H1 (cell line): Measurements from ENCODE around the gene FRS2. TPM values are rescaled to one million over a fixed set of nuclear protein-coding genes. Genes with fewer than 3 reads are reported as not detected.

Experiments
- CTCF ChIA-PET: fragments of 300-600 bp; sonication (Branson Sonifier 250); formaldehyde crosslinking; loops from one replicate; lab custom pipeline; 2021; ENCODE audit not compliant: partially characterized antibody; lab: Charles Lee
- POLR2A ChIA-PET: fragments of 300-600 bp; sonication (Branson Sonifier 250); formaldehyde crosslinking; loops from one replicate; lab custom pipeline; 2021; ENCODE audit warnings: inconsistent platforms; ENCODE audit not compliant: partially characterized antibody; lab: Charles Lee
- DNase-seq, 2 experiments: peaks; one replicate each; pipeline versions ENCODE4 v3.0.0 to v3.0.0-alpha.2; 2010 to 2022; ENCODE audit warnings: low spot score in 2 of 2, low read depth in 1 of 2, mixed read lengths in 1 of 2
- FAIRE-seq: peaks from 2 replicates; lab custom pipeline; 2011; peaks lifted over from hg19 to GRCh38; lab: Jason Lieb, UNC
- H2AFZ ChIP-seq: 2 replicates; pipeline ENCODE4 v1.8.1; 2012; ENCODE audit warnings: low read length, inconsistent platforms
- H2AK5ac ChIP-seq: 2 replicates; pipeline ENCODE4 v1.6.1; 2013; ENCODE audit warnings: low read depth, low read length
- H2BK120ac ChIP-seq: replicated peaks from 2 replicates; pipeline ENCODE3; 2013; ENCODE audit warnings: low read depth, low read length, inconsistent platforms
- H2BK12ac ChIP-seq: 2 replicates; pipeline ENCODE4 v1.6.1; 2013; ENCODE audit warnings: low read depth, low read length
- H2BK15ac ChIP-seq: 2 replicates; pipeline ENCODE4 v1.6.1; 2013; ENCODE audit warnings: low read length
- H2BK20ac ChIP-seq: 2 replicates; pipeline ENCODE4 v1.6.1; 2013; ENCODE audit warnings: low read length
- H2BK5ac ChIP-seq: 2 replicates; pipeline ENCODE4 v1.6.1; 2013; ENCODE audit warnings: low read depth, low read length
- H3K14ac ChIP-seq: 2 replicates; pipeline ENCODE4 v1.6.1; 2013; ENCODE audit warnings: inconsistent platforms; ENCODE audit not compliant: insufficient read length
- H3K18ac ChIP-seq: 2 replicates; pipeline ENCODE4 v1.6.1; 2013; ENCODE audit warnings: low read length; ENCODE audit errors: extremely low read depth
- H3K23ac ChIP-seq: 2 replicates; pipeline ENCODE4 v1.6.1; 2013; ENCODE audit warnings: inconsistent platforms; ENCODE audit not compliant: insufficient read length
- H3K23me2 ChIP-seq: 2 replicates; pipeline ENCODE4 v1.6.1; 2013; ENCODE audit warnings: low read depth, low read length
- H3K27ac ChIP-seq: 2 replicates; pipeline ENCODE4 v1.6.1; 2011; ENCODE audit warnings: low read depth, low read length, inconsistent platforms
- H3K27me3 ChIP-seq, 4 experiments: replicated peaks in 1 of 4; 1 replicate in 1 of 4; 2 replicates in 3 of 4; pipeline versions ENCODE4 v1.6.1 to v1.8.1; 2011 to 2013; ENCODE audit warnings: low read length in 3 of 4, mild to moderate bottlenecking in 3 of 4, inconsistent platforms in 2 of 4, mixed read lengths in 2 of 4, moderate library complexity in 1 of 4; ENCODE audit not compliant: control insufficient read depth in 3 of 4, insufficient read depth in 3 of 4; ENCODE audit errors: extremely low read depth in 1 of 4
- H3K36me3 ChIP-seq, 4 experiments: 2 replicates each; pipeline versions ENCODE4 v1.6.1 to v1.8.1; 2011 to 2013; ENCODE audit warnings: mild to moderate bottlenecking in 4 of 4, low read length in 3 of 4, moderate library complexity in 2 of 4, control low read depth in 1 of 4, inconsistent platforms in 1 of 4; ENCODE audit not compliant: insufficient read depth in 4 of 4, control insufficient read depth in 2 of 4
- H3K4ac ChIP-seq: replicated peaks from 2 replicates; pipeline ENCODE3; 2013; ENCODE audit warnings: low read length, low read depth, mixed read lengths, inconsistent platforms; ENCODE audit not compliant: insufficient read length
- H3K4me1 ChIP-seq, 4 experiments: replicated peaks in 1 of 4; 1 replicate in 1 of 4; 2 replicates in 3 of 4; pipeline versions ENCODE4 v1.6.1 to v1.8.1; 2011 to 2013; ENCODE audit warnings: low read length in 3 of 4, inconsistent platforms in 2 of 4, mixed read lengths in 1 of 4; ENCODE audit not compliant: insufficient read depth in 4 of 4, control insufficient read depth in 3 of 4
- H3K4me2 ChIP-seq, 2 experiments: 2 replicates each; pipeline versions ENCODE4 v1.6.1 to v1.8.1; 2011 to 2013; ENCODE audit warnings: low read depth in 2 of 2, low read length in 2 of 2, control low read depth in 1 of 2, inconsistent platforms in 1 of 2, mild to moderate bottlenecking in 1 of 2; ENCODE audit not compliant: insufficient read depth in 1 of 2
- H3K4me3 ChIP-seq, 4 experiments: fragments of 200-600, 300-600 bp in 1 of 4; sonication (generic), shearing (Covaris generic), sonication (Bioruptor Twin) in 1 of 4; 2 replicates each; pipeline versions ENCODE4 v1.5.1 to v1.8.1; 2011 to 2016; ENCODE audit warnings: low read length in 4 of 4, low read depth in 3 of 4, control low read depth in 2 of 4, inconsistent platforms in 2 of 4, mild to moderate bottlenecking in 2 of 4, mixed read lengths in 1 of 4, moderate library complexity in 1 of 4; ENCODE audit not compliant: insufficient read depth in 2 of 4; ENCODE audit errors: extremely low read depth in 1 of 4
- H3K56ac ChIP-seq: replicated peaks from 2 replicates; pipeline ENCODE3; 2013; ENCODE audit warnings: low read depth, mild to moderate bottlenecking, mixed read lengths, low read length, inconsistent platforms; ENCODE audit not compliant: insufficient read length
- H3K79me1 ChIP-seq: 2 replicates; pipeline ENCODE4 v1.6.1; 2013; ENCODE audit warnings: low read depth, low read length, control low read depth
- H3K79me2 ChIP-seq, 2 experiments: 2 replicates each; pipeline versions ENCODE4 v1.6.1 to v1.8.1; 2012 to 2013; ENCODE audit warnings: low read length in 2 of 2, mild to moderate bottlenecking in 2 of 2, inconsistent platforms in 1 of 2; ENCODE audit not compliant: insufficient read depth in 2 of 2, control insufficient read depth in 1 of 2
- H3K9ac ChIP-seq, 4 experiments: replicated peaks in 1 of 4; 1 replicate in 1 of 4; 2 replicates in 3 of 4; pipeline versions ENCODE4 v1.6.1 to v1.8.1; 2011 to 2013; ENCODE audit warnings: low read depth in 3 of 4, low read length in 3 of 4, control low read depth in 2 of 4, mild to moderate bottlenecking in 2 of 4, moderate library complexity in 2 of 4, inconsistent platforms in 1 of 4; ENCODE audit errors: extremely low read depth in 1 of 4
- H3K9me3 ChIP-seq, 2 experiments: 2 replicates each; pipeline versions ENCODE4 v1.6.1 to v1.8.1; 2012 to 2013; ENCODE audit warnings: mild to moderate bottlenecking in 2 of 2, moderate library complexity in 2 of 2, control low read depth in 1 of 2, inconsistent platforms in 1 of 2, low read depth in 1 of 2, low read length in 1 of 2, mixed read lengths in 1 of 2; ENCODE audit not compliant: insufficient read depth in 2 of 2
- H4K20me1 ChIP-seq, 2 experiments: replicated peaks in 1 of 2; 2 replicates each; pipeline versions ENCODE3 to v1.8.1; 2011 to 2013; ENCODE audit warnings: inconsistent platforms in 2 of 2, low read length in 2 of 2, mild to moderate bottlenecking in 1 of 2; ENCODE audit not compliant: insufficient read depth in 2 of 2, control insufficient read depth in 1 of 2
- H4K5ac ChIP-seq: 2 replicates; pipeline ENCODE4 v1.6.1; 2013; ENCODE audit warnings: low read length, low read depth, mixed read lengths, inconsistent platforms; ENCODE audit not compliant: insufficient read length
- H4K8ac ChIP-seq: 2 replicates; pipeline ENCODE4 v1.8.0; 2013; ENCODE audit warnings: mild to moderate bottlenecking, moderate library complexity, low read length, inconsistent platforms; ENCODE audit not compliant: insufficient read depth; ENCODE audit errors: extremely low read depth
- H4K91ac ChIP-seq: replicated peaks from 2 replicates; pipeline ENCODE3; 2013; ENCODE audit warnings: low read length, mixed read lengths, inconsistent platforms; ENCODE audit not compliant: insufficient read length
- CEBPB ChIP-seq: IDR thresholded peaks from 2 replicates; pipeline ENCODE4 v1.6.1; 2012; ENCODE audit warnings: low read depth, low read length
- CHD2 ChIP-seq: IDR thresholded peaks from 2 replicates; pipeline ENCODE4 v1.6.1; 2012; ENCODE audit warnings: low read length, improper control_type of control experiment
- FOSL1 ChIP-seq: IDR thresholded peaks from 2 replicates; pipeline ENCODE4 v1.6.1; 2011; ENCODE audit warnings: mild to moderate bottlenecking, low read depth, low read length, moderate library complexity; ENCODE audit not compliant: insufficient read depth
- JUND ChIP-seq: IDR thresholded peaks from 2 replicates; pipeline ENCODE4 v1.6.1; 2011; ENCODE audit warnings: mild to moderate bottlenecking, improper control_type of control experiment, low read length
- KDM1A ChIP-seq: fragments of 200-600, 300-600 bp; sonication (generic); IDR thresholded peaks from 2 replicates; pipeline ENCODE4 v1.7.1; 2016; ENCODE audit warnings: mild to moderate bottlenecking, low read length, borderline replicate concordance
- NANOG ChIP-seq: IDR thresholded peaks from 2 replicates; pipeline ENCODE4 v1.6.1; 2011; ENCODE audit warnings: low read length, low read depth, mild to moderate bottlenecking, inconsistent platforms; ENCODE audit not compliant: insufficient read depth, poor library complexity, severe bottlenecking
- PHF8 ChIP-seq: fragments of 200-600 bp; sonication (generic); conservative IDR thresholded peaks from 2 replicates; pipeline ENCODE4 v1.7.1; 2012; ENCODE audit warnings: low read depth, mild to moderate bottlenecking, inconsistent platforms, low read length, moderate library complexity
- POU5F1 ChIP-seq: IDR thresholded peaks from 2 replicates; pipeline ENCODE4 v1.6.1; 2011; ENCODE audit warnings: low read depth, mild to moderate bottlenecking, low read length, moderate library complexity
- RXRA ChIP-seq: IDR thresholded peaks from 2 replicates; pipeline ENCODE4 v1.6.1; 2011; ENCODE audit warnings: low read depth, mild to moderate bottlenecking, low read length, moderate library complexity; ENCODE audit not compliant: insufficient read depth
- SAP30 ChIP-seq: fragments of 300-600 bp; sonication (generic); IDR thresholded peaks from 2 replicates; pipeline ENCODE4 v1.7.1; 2012; ENCODE audit warnings: low read length, moderate library complexity, mild to moderate bottlenecking, inconsistent platforms; ENCODE audit not compliant: insufficient read depth, insufficient replicate concordance
- SP4 ChIP-seq: IDR thresholded peaks from 2 replicates; pipeline ENCODE4 v1.6.1; 2012; ENCODE audit warnings: low read length, inconsistent platforms
- whole genome bisulfite sequencing, 2 experiments: shearing (Covaris generic) in 1 of 2; methylation state at CpG; one replicate each; pipeline versions ENCODE4 v1.1.6 to v1.1.7; 2013 to 2015; ENCODE audit warnings: low lambda C conversion rate in 2 of 2, mixed read lengths in 2 of 2, inconsistent platforms in 1 of 2, low coverage in 1 of 2, missing lambda C conversion rate in 1 of 2; ENCODE audit not compliant: insufficient replicate concordance in 2 of 2, insufficient coverage in 1 of 2, insufficient read length in 1 of 2; ENCODE audit errors: extremely low coverage in 1 of 2, missing lambda C conversion rate in 1 of 2; 5-methylcytosine and 5-hydroxymethylcytosine counted together
- polyA plus RNA-seq, 7 experiments: library from polyadenylated mRNA; depleted of rRNA in 3 of 7; stranded (reverse) in 5 of 7; unstranded in 2 of 7; fragments of >200 nt in 5 of 7; fragments of 200-250 nt in 2 of 7; gene quantifications; 1 replicate in 5 of 7; 2 replicates in 1 of 7; 4 replicates in 1 of 7; pipeline versions ENCODE4 v1.2.1 to v1.2.3, GENCODE V29; 2011 to 2013; ENCODE audit warnings: missing spikeins in 2 of 7, mixed read lengths in 2 of 7
- total RNA-seq: library from RNA; stranded (reverse); fragmentation: NEBNext Ultra II Directional; extraction: Animal tissue kit (Norgen Biotek cat#: 25700); gene quantifications from 2 replicates; pipeline ENCODE4 v1.2.1, GENCODE V29; 2021
- TF ChIP-seq, protein P1 (sequence below): IDR thresholded peaks from 2 replicates; pipeline ENCODE4 v1.6.1; 2011; ENCODE audit warnings: low read depth, mild to moderate bottlenecking, low read length; ENCODE audit not compliant: insufficient read depth

The FRS2 gene
- total and polyA plus RNA-seq, 2 of the 8 experiments (the other 6 are each of a cell fraction or from before 2014, with no cell fraction given): 10.3 to 35.8 TPM

DNA sequence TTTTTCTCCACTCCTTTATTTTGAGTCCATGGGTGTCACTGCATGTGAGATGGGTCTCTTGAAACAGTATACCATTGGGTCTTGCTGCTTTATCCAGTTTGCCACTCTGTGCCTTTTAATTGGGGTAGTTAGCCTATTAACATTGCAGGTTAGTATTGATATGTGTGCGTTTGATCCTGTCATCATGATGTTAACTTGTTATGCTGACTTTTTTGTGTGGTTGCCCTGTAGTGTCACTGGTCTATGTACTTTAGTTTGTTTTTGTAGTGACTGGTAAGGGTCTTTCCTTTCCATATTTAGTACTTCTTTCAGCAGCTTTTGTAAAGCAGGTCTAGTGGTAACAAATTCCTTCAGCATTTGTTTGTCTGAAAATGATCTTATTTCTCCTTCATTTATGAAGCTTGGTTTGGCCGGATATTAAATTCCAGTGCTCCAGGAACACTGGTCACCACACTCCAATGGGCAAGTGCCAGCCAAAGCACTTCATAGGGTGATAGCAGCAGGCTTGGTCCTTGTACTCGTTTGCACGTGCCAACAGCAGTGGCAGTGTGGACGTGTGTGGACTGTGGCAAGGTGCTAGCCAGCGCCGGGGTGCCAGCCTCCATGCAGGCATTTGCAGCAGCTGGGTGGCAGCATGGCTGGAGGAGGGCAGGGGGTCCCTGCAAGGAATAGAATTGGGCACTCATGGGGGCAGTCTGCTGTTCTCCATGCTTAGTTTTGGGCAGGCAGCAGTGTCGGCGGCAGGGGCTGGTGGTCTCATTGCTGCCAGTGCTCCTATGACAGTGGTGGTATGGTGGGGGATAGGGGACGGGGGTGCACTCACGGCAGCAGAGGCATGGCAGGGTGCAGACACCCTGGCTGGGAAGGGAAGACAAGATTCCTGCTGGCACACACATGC lies 53.5 kb downstream of the FRS2 start:
- Histone ChIP-seq H4K91ac (no peak overlapping the region), H2BK12ac (no peak overlapping the region; the same call in 1 of the 2 replicates), H2BK5ac (no peak overlapping the region), H3K4ac (no peak overlapping the region), H3K36me3 (no peaks in the 10 kb centered on the region), H2BK15ac (no peak overlapping the region), H2BK120ac (no peak overlapping the region), H4K20me1 (peaks cover 5 to 8% of the 10 kb centered on the region in 2 experiments), H2AFZ (no peak overlapping the region), H3K9ac (no peak overlapping the region), H3K4me1 (no peaks in the 10 kb centered on the region), H3K27ac (no peak overlapping the region), H3K14ac (no peak overlapping the region), H3K27me3 (no peaks in the 10 kb centered on the region), H3K18ac (no peak overlapping the region), H3K23ac (no peak overlapping the region), H3K56ac (no peak overlapping the region), H3K79me1 (peaks cover 4% of the 10 kb centered on the region), H4K8ac (peak overlapping the region; percentile 43; the same call in 1 of the 2 replicates), H4K5ac (no peak overlapping the region), H3K4me3 (no peak overlapping the region), H3K79me2 (peaks cover 0 to 93% of the 10 kb centered on the region in 2 experiments), H2AK5ac (no peak overlapping the region), H3K23me2 (no peaks in the 10 kb centered on the region), H2BK20ac (no peak overlapping the region), H3K4me2 (no peak overlapping the region), H3K9me3 (no peaks in the 10 kb centered on the region)
- ChIA-PET POLR2A (no interaction called here), CTCF (interaction anchor here (0.6 to 1.0 kb wide), 2 partner anchors 10 to 640 kb away, joined by 3 to 4 read pairs; no protein-coding TSS in a partner anchor)
- DNase-seq (no peak), FAIRE-seq (no peak)
- 92% methylated on average over 11 of the region's 11 CpGs; no CpG with 5 or more reads in 1 of the 2 experiments for WGBS, 2 experiments
- no peak for TF ChIP-seq JUND
- no peak for TF ChIP-seq NANOG
- TF ChIP-seq PHF8: no peak
- TF ChIP-seq SP4: no peak
- TF ChIP-seq RXRA: no peak
- no peak for TF ChIP-seq CEBPB
- no peak for TF ChIP-seq CHD2
- no peak for TF ChIP-seq SAP30
- TF ChIP-seq, protein P1, sequence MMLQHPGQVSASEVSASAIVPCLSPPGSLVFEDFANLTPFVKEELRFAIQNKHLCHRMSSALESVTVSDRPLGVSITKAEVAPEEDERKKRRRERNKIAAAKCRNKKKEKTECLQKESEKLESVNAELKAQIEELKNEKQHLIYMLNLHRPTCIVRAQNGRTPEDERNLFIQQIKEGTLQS: no peak
- no peak for TF ChIP-seq FOSL1
- TF ChIP-seq POU5F1: no peak
- TF ChIP-seq KDM1A: no peak
